DND-41 (cell line): ENCODE data around the gene KCNA10.

Experiments
- ATAC-seq: fragments of 200-7000 bp; cut with Tn5 transposase; 3 replicates; pipeline ENCODE4 v1.9.1; 2021; ENCODE audit warnings: low read depth; ENCODE audit not compliant: insufficient read depth
- DNase-seq: peaks from one replicate; pipeline ENCODE4 v3.0.0-alpha.2; 2020
- H2AFZ ChIP-seq: 2 replicates; pipeline ENCODE4 v1.6.0; 2012; ENCODE audit warnings: low read depth, low read length
- H3K27ac ChIP-seq: 2 replicates; pipeline ENCODE4 v1.5.1; 2012; ENCODE audit warnings: low read length, inconsistent platforms
- H3K27me3 ChIP-seq: fragments of 200-600 bp; sonication (generic); 2 replicates; pipeline ENCODE4 v1.6.0; 2012; ENCODE audit warnings: low read length, mild to moderate bottlenecking, inconsistent platforms; ENCODE audit not compliant: insufficient read depth, poor library complexity
- H3K36me3 ChIP-seq: 2 replicates; pipeline ENCODE4 v1.5.1; 2012; ENCODE audit warnings: low read length, inconsistent platforms; ENCODE audit not compliant: insufficient read depth
- H3K4me1 ChIP-seq: 2 replicates; pipeline ENCODE4 v1.5.1; 2012; ENCODE audit warnings: mild to moderate bottlenecking, low read length; ENCODE audit not compliant: insufficient read depth
- H3K4me2 ChIP-seq: 2 replicates; pipeline ENCODE4 v1.6.0; 2012; ENCODE audit warnings: mild to moderate bottlenecking, moderate library complexity, low read length, inconsistent platforms; ENCODE audit not compliant: insufficient read depth
- H3K4me3 ChIP-seq, 2 experiments: fragments of 200-600 bp in 1 of 2; shearing (Covaris generic) in 1 of 2; 2 replicates each; pipeline ENCODE4 v1.5.1; 2012 to 2016; ENCODE audit warnings: inconsistent platforms in 2 of 2, low read length in 2 of 2, mild to moderate bottlenecking in 2 of 2, low read depth in 1 of 2, moderate library complexity in 1 of 2
- H3K79me2 ChIP-seq: 2 replicates; pipeline ENCODE4 v1.6.0; 2012; ENCODE audit warnings: low read length, inconsistent platforms; ENCODE audit not compliant: insufficient read depth
- H3K9ac ChIP-seq: 2 replicates; pipeline ENCODE4 v1.6.0; 2012; ENCODE audit warnings: low read depth, mild to moderate bottlenecking, inconsistent platforms, low read length, moderate library complexity
- H3K9me3 ChIP-seq: 2 replicates; pipeline ENCODE4 v1.5.1; 2012; ENCODE audit warnings: low read length, moderate library complexity, mild to moderate bottlenecking, inconsistent platforms; ENCODE audit not compliant: insufficient read depth, severe bottlenecking
- H4K20me1 ChIP-seq: 2 replicates; pipeline ENCODE4 v1.6.0; 2012; ENCODE audit warnings: low read length; ENCODE audit not compliant: insufficient read depth
- EZH2 ChIP-seq: IDR thresholded peaks from 3 replicates; pipeline ENCODE4 v1.6.1; 2012; ENCODE audit warnings: borderline replicate concordance, low read depth, mild to moderate bottlenecking, moderate library complexity, low read length, inconsistent platforms; ENCODE audit not compliant: severe bottlenecking
- TF ChIP-seq, protein P1 (sequence below): IDR thresholded peaks from 2 replicates; pipeline ENCODE4 v1.5.1; 2012; ENCODE audit warnings: borderline replicate concordance, low read length, moderate library complexity, mild to moderate bottlenecking; ENCODE audit not compliant: poor library complexity, severe bottlenecking; ENCODE audit errors: extremely low read depth

Gene KCNA10

DNA sequence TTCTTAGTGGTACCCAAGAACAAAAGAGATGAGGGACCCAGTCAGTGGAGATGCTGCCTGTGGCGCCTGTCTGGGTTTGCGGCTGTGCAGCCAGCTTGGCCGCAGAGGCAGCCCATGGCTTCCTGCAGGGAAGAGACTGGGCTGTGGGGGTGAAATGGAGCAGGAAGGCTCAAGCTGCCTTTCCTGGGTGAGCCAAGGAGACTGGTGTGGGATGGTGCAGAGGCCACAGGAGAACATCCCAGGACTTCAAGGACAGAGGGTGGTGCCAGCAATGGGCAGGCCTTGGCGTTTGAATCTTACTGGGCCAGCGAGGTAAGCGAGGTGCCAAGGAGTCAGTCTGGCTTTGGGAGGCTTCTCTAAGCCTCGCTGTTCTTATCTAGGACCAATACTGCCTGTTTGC is 26.4 kb downstream of the KCNA10 start:
- H2AFZ ChIP-seq: no peak overlapping the region
- no peaks in the 10 kb centered on the region for H3K4me1 ChIP-seq
- H3K9me3 ChIP-seq: no peaks in the 10 kb centered on the region
- H3K79me2 ChIP-seq: no peaks in the 10 kb centered on the region
- ATAC-seq (no peak), DNase-seq (no peak)
- no peaks in the 10 kb centered on the region for H3K36me3 ChIP-seq
- no peaks in the 10 kb centered on the region for H3K27me3 ChIP-seq
- H3K9ac ChIP-seq: no peak overlapping the region
- no peak overlapping the region for H3K4me3 ChIP-seq
- H4K20me1 ChIP-seq: no peaks in the 10 kb centered on the region
- no peak overlapping the region for H3K4me2 ChIP-seq
- no peak for TF ChIP-seq EZH2
- TF ChIP-seq, protein P1, sequence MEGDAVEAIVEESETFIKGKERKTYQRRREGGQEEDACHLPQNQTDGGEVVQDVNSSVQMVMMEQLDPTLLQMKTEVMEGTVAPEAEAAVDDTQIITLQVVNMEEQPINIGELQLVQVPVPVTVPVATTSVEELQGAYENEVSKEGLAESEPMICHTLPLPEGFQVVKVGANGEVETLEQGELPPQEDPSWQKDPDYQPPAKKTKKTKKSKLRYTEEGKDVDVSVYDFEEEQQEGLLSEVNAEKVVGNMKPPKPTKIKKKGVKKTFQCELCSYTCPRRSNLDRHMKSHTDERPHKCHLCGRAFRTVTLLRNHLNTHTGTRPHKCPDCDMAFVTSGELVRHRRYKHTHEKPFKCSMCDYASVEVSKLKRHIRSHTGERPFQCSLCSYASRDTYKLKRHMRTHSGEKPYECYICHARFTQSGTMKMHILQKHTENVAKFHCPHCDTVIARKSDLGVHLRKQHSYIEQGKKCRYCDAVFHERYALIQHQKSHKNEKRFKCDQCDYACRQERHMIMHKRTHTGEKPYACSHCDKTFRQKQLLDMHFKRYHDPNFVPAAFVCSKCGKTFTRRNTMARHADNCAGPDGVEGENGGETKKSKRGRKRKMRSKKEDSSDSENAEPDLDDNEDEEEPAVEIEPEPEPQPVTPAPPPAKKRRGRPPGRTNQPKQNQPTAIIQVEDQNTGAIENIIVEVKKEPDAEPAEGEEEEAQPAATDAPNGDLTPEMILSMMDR: no peak
- H3K27ac ChIP-seq: no peak overlapping the region

DNA sequence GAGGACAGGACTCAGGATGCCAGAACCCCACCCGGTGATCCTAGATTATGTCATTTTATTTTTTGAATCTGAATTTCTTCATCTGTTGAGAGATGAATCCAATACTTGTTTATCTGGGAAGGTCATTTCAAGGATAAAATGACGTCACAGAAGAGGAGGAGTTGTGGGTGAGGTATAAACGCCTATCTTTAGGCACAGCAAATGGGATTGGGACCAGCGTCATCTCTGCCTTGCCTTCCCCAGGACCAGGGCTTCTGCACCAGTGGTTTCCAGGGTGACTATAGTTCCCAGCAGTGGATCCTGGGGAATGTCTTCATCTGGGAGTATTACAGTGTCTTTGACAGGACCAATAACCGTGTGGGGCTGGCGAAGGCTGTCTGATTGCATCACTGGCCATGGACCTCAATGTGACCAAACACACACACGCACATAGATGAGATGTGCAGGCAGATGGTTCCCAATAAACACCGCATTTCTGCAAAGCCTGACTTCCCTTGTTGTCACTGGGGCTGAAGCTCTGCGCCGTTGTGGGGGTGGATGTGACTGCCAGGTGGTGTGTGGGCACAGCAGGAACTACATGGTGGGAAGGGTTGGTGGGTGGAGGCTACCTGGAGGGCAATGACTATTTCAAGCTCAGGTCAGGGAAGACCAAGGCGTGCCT is 28.1 kb downstream of the KCNA10 start:
- H3K27ac ChIP-seq: no peak overlapping the region
- H4K20me1 ChIP-seq: no peaks in the 10 kb centered on the region
- H3K36me3 ChIP-seq: no peaks in the 10 kb centered on the region
- H3K9me3 ChIP-seq: no peaks in the 10 kb centered on the region
- no peak for TF ChIP-seq EZH2
- TF ChIP-seq, protein P1: no peak
- no peak for ATAC-seq
- H3K4me3 ChIP-seq: no peak overlapping the region
- H3K9ac ChIP-seq: no peak overlapping the region
- no peak overlapping the region for H3K4me2 ChIP-seq
- H2AFZ ChIP-seq: no peak overlapping the region
- H3K27me3 ChIP-seq: no peaks in the 10 kb centered on the region
- no peaks in the 10 kb centered on the region for H3K4me1 ChIP-seq
- H3K79me2 ChIP-seq: no peaks in the 10 kb centered on the region
- no peak for DNase-seq

DNA sequence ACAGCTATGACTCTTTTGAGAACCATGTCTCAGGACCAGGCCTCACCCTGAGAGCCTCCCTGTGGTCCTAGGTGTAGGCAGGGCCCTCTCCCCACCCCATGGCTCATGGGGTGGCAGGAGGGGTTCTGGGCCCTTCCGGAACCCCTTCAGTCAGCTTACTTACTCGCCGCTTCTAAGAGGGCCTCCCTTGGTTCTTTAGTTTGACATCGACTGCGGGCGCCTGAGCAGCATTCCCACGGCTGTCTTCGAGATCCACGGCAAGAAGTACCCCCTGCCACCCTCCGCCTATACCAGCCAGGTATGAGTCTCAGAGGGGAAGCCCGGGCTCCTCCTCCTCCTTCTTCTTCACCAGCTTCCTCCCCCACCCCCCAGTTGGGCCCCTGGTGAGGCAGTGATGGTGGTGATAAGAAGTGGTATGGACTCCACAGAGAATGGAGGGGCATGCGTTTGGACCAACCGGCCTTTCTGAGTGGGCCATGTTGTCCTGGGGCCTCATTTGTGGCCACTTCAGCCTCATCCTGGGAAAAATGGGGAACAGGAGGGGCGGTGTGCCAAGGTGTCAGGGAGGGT is 28.9 kb downstream of the KCNA10 start:
- ATAC-seq: no peak
- Histone ChIP-seq H3K9ac (no peak overlapping the region), H3K4me2 (no peak overlapping the region), H3K79me2 (no peaks in the 10 kb centered on the region), H4K20me1 (no peaks in the 10 kb centered on the region), H3K27ac (no peak overlapping the region), H3K9me3 (no peaks in the 10 kb centered on the region), H2AFZ (no peak overlapping the region), H3K4me1 (no peaks in the 10 kb centered on the region), H3K36me3 (no peaks in the 10 kb centered on the region), H3K27me3 (no peaks in the 10 kb centered on the region), H3K4me3 (no peak overlapping the region)
- DNase-seq: no peak
- TF ChIP-seq, protein P1: no peak
- no peak for TF ChIP-seq EZH2

DNA sequence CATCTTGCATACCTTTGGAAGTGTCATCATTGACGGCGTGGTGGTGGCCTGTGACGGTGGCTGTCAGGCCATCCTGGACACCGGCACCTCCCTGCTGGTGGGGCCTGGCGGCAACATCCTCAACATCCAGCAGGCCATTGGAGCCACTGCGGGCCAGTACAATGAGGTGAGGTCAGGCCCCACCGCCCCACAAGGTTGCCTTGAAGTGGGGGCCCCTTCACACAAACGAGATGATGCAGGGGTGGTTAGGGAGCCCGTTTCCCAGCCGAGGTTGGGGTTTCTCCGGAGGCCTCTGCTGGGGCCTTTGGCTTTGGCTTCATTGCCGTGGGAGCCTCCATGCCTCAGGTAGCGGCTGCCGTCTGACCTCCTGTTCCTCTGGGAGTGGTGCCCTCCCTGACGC is 29.6 kb downstream of the KCNA10 start:
- H3K9me3 ChIP-seq: no peaks in the 10 kb centered on the region
- no peaks in the 10 kb centered on the region for H3K4me1 ChIP-seq
- H3K27me3 ChIP-seq: no peaks in the 10 kb centered on the region
- H3K36me3 ChIP-seq: no peaks in the 10 kb centered on the region
- H2AFZ ChIP-seq: no peak overlapping the region
- H4K20me1 ChIP-seq: no peaks in the 10 kb centered on the region
- DNase-seq: no peak
- TF ChIP-seq EZH2: no peak
- TF ChIP-seq, protein P1: no peak
- no peak overlapping the region for H3K27ac ChIP-seq
- H3K79me2 ChIP-seq: no peaks in the 10 kb centered on the region
- H3K4me2 ChIP-seq: no peak overlapping the region
- H3K9ac ChIP-seq: no peak overlapping the region
- H3K4me3 ChIP-seq: no peak overlapping the region
- ATAC-seq: no peak
